HG02763 (cell line): ENCODE results near the gene TMPRSS9.

Source experiments
- ATAC-seq: cut with Tn5 transposase; IDR thresholded peaks from one replicate; pipeline ENCODE4 v1.9.1; 2021; ENCODE audit warnings: mild to moderate bottlenecking, moderate library complexity; ENCODE audit not compliant: unreplicated experiment

Gene TMPRSS9

GRCh38 chr19:2329149-2329478, 31.0 kb upstream of the TMPRSS9 start:
- no peak for ATAC-seq

- no peak for ATAC-seq
Observed at GRCh38 chr19:2329501-2329916, 30.6 kb upstream of the TMPRSS9 start.

- ATAC-seq = no peak
Observed at GRCh38 chr19:2330255-2330631, 29.8 kb upstream of the TMPRSS9 start.

- ATAC-seq = no peak
Observed at GRCh38 chr19:2330632-2331284, 29.3 kb upstream of the TMPRSS9 start.

- ATAC-seq = no peak
Observed at GRCh38 chr19:2331601-2332246, 28.3 kb upstream of the TMPRSS9 start.

- no peak for ATAC-seq
Observed at GRCh38 chr19:2332341-2333026, 27.6 kb upstream of the TMPRSS9 start.

- no peak for ATAC-seq
Observed at GRCh38 chr19:2333027-2333806, 26.8 kb upstream of the TMPRSS9 start.

- ATAC-seq = no peak
Observed at GRCh38 chr19:2333807-2334211, 26.3 kb upstream of the TMPRSS9 start.

- ATAC-seq = no peak
Observed at GRCh38 chr19:2334426-2334825, 25.6 kb upstream of the TMPRSS9 start.

GRCh38 chr19:2334986-2335846, 24.8 kb upstream of the TMPRSS9 start:
- ATAC-seq = no peak

- ATAC-seq = no peak
Observed at GRCh38 chr19:2335848-2336247, 24.2 kb upstream of the TMPRSS9 start.

- ATAC-seq = no peak
Observed at GRCh38 chr19:2336528-2337328, 23.3 kb upstream of the TMPRSS9 start.

- no peak for ATAC-seq
Observed at GRCh38 chr19:2337329-2337707, 22.7 kb upstream of the TMPRSS9 start.

GRCh38 chr19:2338055-2338615, 21.9 kb upstream of the TMPRSS9 start:
- no peak for ATAC-seq

- no peak for ATAC-seq
Observed at GRCh38 chr19:2338751-2339643, 21.1 kb upstream of the TMPRSS9 start.

- ATAC-seq = no peak
Observed at GRCh38 chr19:2339644-2340310, 20.3 kb upstream of the TMPRSS9 start.

- no peak for ATAC-seq
Observed at GRCh38 chr19:2340496-2341243, 19.4 kb upstream of the TMPRSS9 start.
